SK-N-MC (cell line): ENCODE results near the gene MAGI1.

Experiments
- EZH2 ChIP-seq: fragments of 200-600 bp; sonication (generic); IDR thresholded peaks from one replicate; pipeline ENCODE4 v1.6.1; 2017; ENCODE audit warnings: antibody characterized with exemption
- POLR2AphosphoS5 ChIP-seq: IDR thresholded peaks from 2 replicates; pipeline ENCODE4 v1.6.1; 2012; ENCODE audit warnings: mild to moderate bottlenecking, low read depth, low read length, borderline replicate concordance

DNA sequence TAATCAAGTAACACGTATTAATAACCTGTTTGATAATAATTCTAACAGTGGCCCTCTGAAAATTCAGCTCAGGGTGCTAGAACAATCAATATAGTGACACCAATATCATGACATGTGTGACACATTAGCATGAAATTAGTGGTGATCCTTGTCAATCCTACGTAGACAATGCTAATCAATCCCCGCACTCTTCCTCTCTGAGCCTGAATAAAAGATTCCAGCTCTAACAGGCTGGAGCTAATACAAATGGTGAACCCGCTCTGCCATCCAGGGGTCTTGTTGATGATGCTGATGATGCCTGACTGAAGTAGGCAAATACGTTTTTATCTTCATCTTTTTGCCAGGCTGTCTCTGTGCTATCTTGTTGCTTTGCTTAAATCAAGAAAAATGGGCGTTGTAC is 462.5 kb downstream of the MAGI1 start:
- TF ChIP-seq EZH2: no peak
- TF ChIP-seq POLR2AphosphoS5: no peak
